ENCODE data around the gene PAQR5. TPM values are rescaled to one million over a fixed set of nuclear protein-coding genes. Genes with fewer than 3 reads are reported as not detected.
"Not testable (repeated sequence)": the region's sequence is repeated elsewhere in the genome, so short reads cannot be mapped to it uniquely, and the experiment has no call there.

Gene PAQR5
- total RNA-seq, 2 donors from 2014 or later: 0.74 to 5.0 TPM

DNA sequence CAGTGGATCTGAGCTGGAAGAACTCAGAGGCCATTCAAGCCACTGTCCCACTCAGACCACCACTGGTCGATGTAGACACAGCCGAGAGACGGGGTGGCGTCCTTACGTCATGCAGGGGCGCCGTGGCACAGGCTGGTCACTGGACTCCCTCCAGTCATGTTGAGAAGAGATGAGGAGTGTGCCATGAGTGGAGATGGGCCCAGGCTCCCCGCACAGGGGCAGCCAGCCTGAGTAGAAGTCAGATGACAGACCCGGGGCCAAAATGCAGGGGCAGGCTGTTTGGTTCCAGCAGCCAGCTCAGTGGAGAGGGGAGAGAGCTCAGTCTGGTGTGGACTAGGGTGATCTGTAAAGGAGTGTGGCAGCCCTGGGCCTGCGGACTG is 82.0 kb downstream of the PAQR5 start:
- TF ChIP-seq, protein P1, sequence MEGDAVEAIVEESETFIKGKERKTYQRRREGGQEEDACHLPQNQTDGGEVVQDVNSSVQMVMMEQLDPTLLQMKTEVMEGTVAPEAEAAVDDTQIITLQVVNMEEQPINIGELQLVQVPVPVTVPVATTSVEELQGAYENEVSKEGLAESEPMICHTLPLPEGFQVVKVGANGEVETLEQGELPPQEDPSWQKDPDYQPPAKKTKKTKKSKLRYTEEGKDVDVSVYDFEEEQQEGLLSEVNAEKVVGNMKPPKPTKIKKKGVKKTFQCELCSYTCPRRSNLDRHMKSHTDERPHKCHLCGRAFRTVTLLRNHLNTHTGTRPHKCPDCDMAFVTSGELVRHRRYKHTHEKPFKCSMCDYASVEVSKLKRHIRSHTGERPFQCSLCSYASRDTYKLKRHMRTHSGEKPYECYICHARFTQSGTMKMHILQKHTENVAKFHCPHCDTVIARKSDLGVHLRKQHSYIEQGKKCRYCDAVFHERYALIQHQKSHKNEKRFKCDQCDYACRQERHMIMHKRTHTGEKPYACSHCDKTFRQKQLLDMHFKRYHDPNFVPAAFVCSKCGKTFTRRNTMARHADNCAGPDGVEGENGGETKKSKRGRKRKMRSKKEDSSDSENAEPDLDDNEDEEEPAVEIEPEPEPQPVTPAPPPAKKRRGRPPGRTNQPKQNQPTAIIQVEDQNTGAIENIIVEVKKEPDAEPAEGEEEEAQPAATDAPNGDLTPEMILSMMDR (IDR thresholded peaks at IDR 0.05): no peak
- H3K4me3 ChIP-seq: no peak overlapping the region
- no peaks in the 10 kb centered on the region for H3K27me3 ChIP-seq
- no peaks in the 10 kb centered on the region for H3K36me3 ChIP-seq
- no peaks in the 10 kb centered on the region for H3K4me1 ChIP-seq
- H3K9me3 ChIP-seq: no peaks in the 10 kb centered on the region
- H3K27ac ChIP-seq: no peak overlapping the region
- no peak for DNase-seq (ENCODE audit: low spot score)

DNA sequence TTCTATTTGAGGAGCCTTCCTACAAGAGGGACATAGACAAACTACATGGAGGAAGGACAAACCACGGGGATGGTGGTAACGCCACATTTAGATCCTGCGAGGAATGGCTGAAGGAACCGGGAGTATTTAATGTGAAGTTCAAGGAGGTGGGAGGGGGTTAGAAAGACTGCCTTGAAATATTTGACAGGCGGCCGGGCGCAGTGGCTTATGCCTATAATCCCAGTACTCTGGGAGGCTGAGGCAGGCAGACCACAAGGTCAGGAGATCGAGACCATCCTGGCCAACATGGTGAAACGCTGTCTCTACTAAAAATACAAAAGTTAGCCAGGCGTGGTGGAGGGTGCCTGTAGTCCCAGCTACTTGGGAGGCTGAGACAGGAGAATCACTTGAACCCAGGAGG is 83.5 kb downstream of the PAQR5 start:
- not testable (repeated sequence) for H3K9me3 ChIP-seq; H3K4me3 ChIP-seq; H3K4me1 ChIP-seq; H3K36me3 ChIP-seq; DNase-seq (ENCODE audit: low spot score); H3K27me3 ChIP-seq; H3K27ac ChIP-seq

DNA sequence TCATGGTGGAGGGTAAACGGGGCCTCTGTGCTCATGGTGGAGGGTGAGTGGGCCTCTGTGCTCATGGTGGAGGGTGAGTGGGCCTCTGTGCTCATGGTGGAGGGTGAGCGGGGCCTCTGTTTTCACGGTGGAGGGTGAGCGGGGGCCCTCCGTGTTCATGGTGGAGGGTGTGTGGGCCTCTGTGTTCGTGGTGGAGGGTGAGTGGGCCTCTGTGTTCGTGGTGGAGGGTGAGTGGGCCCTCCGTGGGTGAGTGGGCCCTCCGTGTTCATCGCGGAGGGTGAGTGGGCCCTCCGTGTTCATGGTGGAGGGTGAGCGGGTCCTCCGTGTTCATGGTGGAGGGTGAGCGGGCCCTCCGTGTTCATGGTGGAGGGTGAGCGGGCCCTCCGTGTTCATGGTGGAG is 85.4 kb downstream of the PAQR5 start:
- DNase-seq (ENCODE audit: low spot score); H3K27ac ChIP-seq; H3K36me3 ChIP-seq; H3K27me3 ChIP-seq; H3K4me3 ChIP-seq; H3K9me3 ChIP-seq; H3K4me1 ChIP-seq: not testable (repeated sequence)

DNA sequence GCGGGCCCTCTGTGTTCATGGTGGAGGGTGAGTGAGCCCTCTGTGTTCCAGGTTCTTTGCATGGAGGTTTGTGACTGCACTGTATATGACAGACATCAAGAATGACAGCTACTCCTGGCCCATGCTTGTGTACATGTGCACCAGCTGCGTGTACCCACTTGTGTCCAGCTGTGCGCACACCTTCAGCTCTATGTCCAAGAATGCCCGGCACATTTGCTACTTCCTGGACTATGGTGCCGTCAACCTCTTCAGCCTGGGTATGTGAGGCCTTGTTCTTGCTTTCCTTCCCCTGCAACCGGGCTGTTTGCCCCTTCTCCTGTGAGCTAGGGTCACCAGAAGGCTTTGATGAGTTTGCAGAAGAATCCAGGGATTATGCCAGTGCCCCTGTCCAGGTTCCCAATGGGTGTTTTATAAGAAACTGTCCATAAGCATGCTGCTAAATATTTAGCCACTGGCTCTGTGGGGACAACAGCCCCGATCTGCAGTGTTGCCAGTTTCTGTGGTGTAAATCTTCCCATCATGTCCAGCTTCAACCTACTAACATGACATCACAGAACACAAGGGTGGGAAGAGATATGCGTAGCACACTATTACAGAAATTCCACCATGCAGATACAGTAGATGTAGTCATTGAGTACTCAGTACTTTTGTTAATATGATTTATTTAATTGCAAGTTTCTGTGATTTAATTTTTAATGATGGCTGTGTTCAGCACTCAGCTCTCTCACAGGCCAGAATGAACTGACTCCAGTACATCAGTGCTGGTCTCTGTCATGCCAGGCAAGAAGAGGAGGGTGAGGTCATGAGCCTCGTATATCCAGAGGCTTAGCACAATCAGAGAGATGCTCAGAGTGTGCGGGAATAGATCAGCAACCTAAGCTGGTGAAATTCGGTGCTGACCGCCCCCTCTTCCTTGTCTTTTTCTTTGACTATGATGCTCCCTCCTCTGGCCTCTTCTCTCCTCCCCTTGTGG is 86.2 kb downstream of the PAQR5 start:
- Histone ChIP-seq H3K27me3 (no peaks in the 10 kb centered on the region), H3K4me1 (no peaks in the 10 kb centered on the region), H3K36me3 (no peaks in the 10 kb centered on the region), H3K9me3 (no peaks in the 10 kb centered on the region), H3K4me3 (no peak overlapping the region), H3K27ac (no peak overlapping the region)
- TF ChIP-seq, protein P1 (IDR thresholded peaks at IDR 0.05): no peak
- no peak for DNase-seq (ENCODE audit: low spot score)

DNA sequence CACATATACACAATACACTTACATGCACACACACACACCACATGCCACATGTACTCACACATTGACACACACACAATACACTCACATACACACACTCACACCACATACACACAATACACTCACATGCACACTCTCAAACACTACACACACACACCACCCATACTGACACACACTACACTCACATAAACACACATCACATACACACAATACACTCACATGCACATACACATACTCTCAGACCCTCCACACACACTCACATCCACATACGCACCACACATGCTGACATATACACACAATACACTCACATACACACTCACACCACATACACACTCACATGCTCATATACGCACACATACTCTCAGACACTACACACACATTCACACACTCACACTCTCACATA is 87.1 kb downstream of the PAQR5 start:
- H3K4me1 ChIP-seq: no peaks in the 10 kb centered on the region
- no peak overlapping the region for H3K4me3 ChIP-seq
- H3K27ac ChIP-seq: no peak overlapping the region
- TF ChIP-seq, protein P1 (IDR thresholded peaks at IDR 0.05): no peak
- no peaks in the 10 kb centered on the region for H3K9me3 ChIP-seq
- no peak for DNase-seq (ENCODE audit: low spot score)
- H3K36me3 ChIP-seq: no peaks in the 10 kb centered on the region
- H3K27me3 ChIP-seq: no peaks in the 10 kb centered on the region

DNA sequence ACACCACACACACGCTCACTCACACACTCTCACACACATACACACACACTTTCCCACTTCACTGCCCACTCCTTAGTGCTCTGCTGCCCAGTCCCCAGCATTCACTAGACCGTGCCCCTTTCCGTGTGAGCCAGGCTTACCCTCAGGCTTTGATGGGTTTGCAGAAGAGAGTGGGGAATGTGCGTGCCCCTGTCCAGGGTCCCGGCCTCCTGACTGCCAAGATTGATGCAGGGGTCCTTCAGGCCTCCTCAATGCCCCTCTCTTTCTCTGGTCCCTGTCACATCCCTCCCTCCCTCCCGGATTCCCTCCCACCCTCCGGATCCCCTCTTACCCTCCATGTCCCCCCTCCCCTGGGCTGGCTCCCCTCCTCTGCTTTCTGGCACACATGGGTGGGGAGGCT is 87.6 kb downstream of the PAQR5 start:
- H3K4me1 ChIP-seq: no peaks in the 10 kb centered on the region
- no peaks in the 10 kb centered on the region for H3K9me3 ChIP-seq
- DNase-seq (ENCODE audit: low spot score): no peak
- H3K27me3 ChIP-seq: no peaks in the 10 kb centered on the region
- TF ChIP-seq, protein P1 (IDR thresholded peaks at IDR 0.05): no peak
- H3K27ac ChIP-seq: no peak overlapping the region
- no peaks in the 10 kb centered on the region for H3K36me3 ChIP-seq
- no peak overlapping the region for H3K4me3 ChIP-seq

DNA sequence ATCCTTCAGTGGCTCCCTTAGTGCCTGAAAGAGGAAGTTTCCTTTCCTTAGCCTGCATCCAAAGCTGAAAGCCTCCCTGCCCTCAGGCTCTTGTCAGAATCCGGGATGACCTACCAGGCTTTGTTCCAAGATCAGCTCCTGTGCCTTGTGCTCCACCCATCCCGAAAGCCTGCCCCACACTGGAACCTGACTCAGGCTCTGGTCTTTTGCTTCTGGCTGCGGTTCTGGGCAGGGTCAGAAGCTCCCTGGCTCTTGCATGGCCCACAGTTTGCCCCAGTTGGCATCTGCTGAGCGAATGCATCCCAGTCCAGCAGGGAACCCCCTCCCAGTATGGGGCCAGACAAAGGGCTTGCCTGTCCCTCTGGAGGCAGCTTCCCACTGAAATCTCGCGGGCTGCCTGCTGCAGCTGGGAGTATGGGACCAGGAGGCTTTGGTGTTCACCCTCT is 89.6 kb downstream of the PAQR5 start:
- H3K27me3 ChIP-seq: no peaks in the 10 kb centered on the region
- H3K4me1 ChIP-seq: no peaks in the 10 kb centered on the region
- TF ChIP-seq, protein P1 (IDR thresholded peaks at IDR 0.05): no peak
- no peak for DNase-seq (ENCODE audit: low spot score)
- no peaks in the 10 kb centered on the region for H3K9me3 ChIP-seq
- H3K4me3 ChIP-seq: no peak overlapping the region
- no peaks in the 10 kb centered on the region for H3K36me3 ChIP-seq
- H3K27ac ChIP-seq: no peak overlapping the region

Data from right atrium auricular region (tissue), 2 donors.